K562 (cell line): ENCODE data around the gene TUFM. TPM values are rescaled to one million over a fixed set of nuclear protein-coding genes. Genes with fewer than 3 reads are reported as not detected.

Experiments
- ATAC-seq: fragments of 200-7000 bp; cut with Tn5 transposase; 3 replicates; pipeline ENCODE4 v1.9.1; 2020; ENCODE audit warnings: moderate library complexity
- BruUV-seq: library from RNA; stranded (reverse); fragments of 400-500 nt; replicated peaks from 2 replicates; lab custom pipeline; 2021; lab: Mats Ljungman, UMichigan
- CTCF ChIA-PET: fragments of 300-600 bp; formaldehyde crosslinking; extraction: SDS; loops from one replicate; lab custom pipeline; 2021; ENCODE audit warnings: low intra/inter-chr PET ratio; lab: Yijun Ruan, JAX
- POLR2A ChIA-PET: fragments of 300-600, 350-650 bp; sonication (Branson Sonifier 250); formaldehyde crosslinking; extraction: SDS; loops from one replicate; lab custom pipeline; 2021; ENCODE audit warnings: antibody characterized with exemption, inconsistent platforms; lab: Yijun Ruan, JAX
- DNase-seq, 4 experiments: peaks; one replicate each; pipeline versions ENCODE4 v3.0.0 to v3.0.0-alpha.2; 2011 to 2018; ENCODE audit warnings: low spot score in 3 of 4, mixed read lengths in 3 of 4; ENCODE audit errors: extremely low read depth in 1 of 4
- FAIRE-seq: peaks from 2 replicates; lab custom pipeline; 2011; peaks lifted over from hg19 to GRCh38; lab: Jason Lieb, UNC
- H2AFZ ChIP-seq: 2 replicates; pipeline ENCODE4 v1.6.0; 2011; ENCODE audit warnings: low read depth, low read length, control low read depth, inconsistent platforms
- H3K27ac ChIP-seq: fragments of 200-600 bp; 3 replicates; pipeline ENCODE4 v1.8.0; 2011; ENCODE audit warnings: low read depth, mild to moderate bottlenecking, control low read depth, inconsistent platforms, low read length, moderate library complexity, mixed read lengths; ENCODE audit errors: extremely low read depth
- H3K27me3 ChIP-seq, 2 experiments: fragments of 300-600 bp in 1 of 2; 2 replicates in 1 of 2; 3 replicates in 1 of 2; pipeline versions ENCODE4 v1.6.0 to v1.8.0; 2011; ENCODE audit warnings: inconsistent platforms in 2 of 2, low read length in 2 of 2, mild to moderate bottlenecking in 1 of 2, mixed read lengths in 1 of 2, moderate library complexity in 1 of 2; ENCODE audit not compliant: control insufficient read depth in 2 of 2, insufficient read depth in 2 of 2
- H3K36me3 ChIP-seq: fragments of 300-600 bp; 3 replicates; pipeline ENCODE4 v1.8.0; 2011; ENCODE audit warnings: mild to moderate bottlenecking, low read length, inconsistent platforms; ENCODE audit not compliant: control insufficient read depth, insufficient read depth
- H3K4me1 ChIP-seq, 2 experiments: fragments of 200-600 bp in 1 of 2; replicated peaks in 1 of 2; 2 replicates in 1 of 2; 3 replicates in 1 of 2; pipeline versions ENCODE4 v1.5.1 to v1.8.0; 2011; ENCODE audit warnings: inconsistent platforms in 2 of 2, low read length in 2 of 2, mild to moderate bottlenecking in 1 of 2, mixed read lengths in 1 of 2, moderate library complexity in 1 of 2; ENCODE audit not compliant: control insufficient read depth in 2 of 2, insufficient read depth in 2 of 2
- H3K4me2 ChIP-seq: 2 replicates; pipeline ENCODE4 v1.6.1; 2011; ENCODE audit warnings: low read length, control low read depth, inconsistent platforms, mixed read lengths; ENCODE audit not compliant: insufficient read depth
- H3K4me3 ChIP-seq: fragments of 200-600 bp; sonication (generic), shearing (Covaris generic); 2 replicates; pipeline ENCODE4 v1.5.1; 2016; ENCODE audit warnings: control low read depth, inconsistent platforms
- H3K79me2 ChIP-seq: fragments of 200-600 bp; 3 replicates; pipeline ENCODE4 v1.8.0; 2011; ENCODE audit warnings: low read length, inconsistent platforms; ENCODE audit not compliant: control insufficient read depth, insufficient read depth
- H3K9ac ChIP-seq, 2 experiments: 2 replicates each; pipeline versions ENCODE4 v1.6.0 to v1.6.1; 2011; ENCODE audit warnings: low read depth in 2 of 2, low read length in 2 of 2, control low read depth in 1 of 2, inconsistent platforms in 1 of 2, mild to moderate bottlenecking in 1 of 2, mixed read lengths in 1 of 2; ENCODE audit not compliant: insufficient read depth in 1 of 2
- H3K9me1 ChIP-seq: one replicate; pipeline ENCODE4 v1.6.0; 2011; ENCODE audit warnings: inconsistent platforms, mild to moderate bottlenecking, low read length, moderate library complexity; ENCODE audit not compliant: control insufficient read depth, insufficient read depth
- H3K9me3 ChIP-seq: replicated peaks from 2 replicates; pipeline ENCODE4 v1.5.1; 2011; ENCODE audit warnings: low read depth, low read length, inconsistent platforms; ENCODE audit not compliant: control insufficient read depth, insufficient read depth
- H4K20me1 ChIP-seq: replicated peaks from 2 replicates; pipeline ENCODE4 v1.6.1; 2011; ENCODE audit warnings: low read length, inconsistent platforms, mixed read lengths; ENCODE audit not compliant: control insufficient read depth, insufficient read depth
- EGR1 ChIP-seq: fragments of 450-650 bp; conservative IDR thresholded peaks from 2 replicates; pipeline ENCODE4 v1.6.1; 2017; ENCODE audit warnings: mild to moderate bottlenecking
- HIVEP1 ChIP-seq: fragments of 250-450 bp; sonication (Bioruptor Pico); IDR thresholded peaks from 2 replicates; pipeline ENCODE4 v1.4.0; 2020; ENCODE audit warnings: mild to moderate bottlenecking
- RBFOX2 ChIP-seq: fragments of 200-400 bp; formaldehyde crosslinking; IDR thresholded peaks from 2 replicates; pipeline ENCODE4 v1.6.1; 2017; ENCODE audit warnings: low read depth, mild to moderate bottlenecking, low read length, moderate library complexity
- RFX1 ChIP-seq: fragments of 450-650 bp; IDR thresholded peaks from 2 replicates; pipeline ENCODE4 v1.6.1; 2016; ENCODE audit warnings: mild to moderate bottlenecking, moderate library complexity
- RHOXF2B ChIP-seq: fragments of 250-450 bp; sonication (Bioruptor Pico); conservative IDR thresholded peaks from 2 replicates; pipeline ENCODE4 v1.5.1; 2021
- TAF7 ChIP-seq: fragments of 450-650 bp; IDR thresholded peaks from 2 replicates; pipeline ENCODE4 v1.6.1; 2016; ENCODE audit warnings: missing genetic modification characterization, missing compliant biosample characterization
- ZNF263 ChIP-seq: sonication (generic); formaldehyde crosslinking; IDR thresholded peaks from 2 replicates; pipeline ENCODE4 v1.8.0; 2022; ENCODE audit warnings: mild to moderate bottlenecking, missing genetic modification reagents, borderline replicate concordance
- ZNF780A ChIP-seq: fragments of 250-450 bp; sonication (Bioruptor Pico); IDR thresholded peaks from 2 replicates; pipeline ENCODE4 v1.5.0; 2021; ENCODE audit warnings: mild to moderate bottlenecking
- WGBS: fragments of 100-300 bp; shearing (Covaris generic); methylation state at CpG from one replicate; pipeline ENCODE4 v1.1.6; 2016; ENCODE audit warnings: low coverage, mixed read lengths; ENCODE audit not compliant: insufficient coverage; ENCODE audit errors: missing lambda C conversion rate; 5-methylcytosine and 5-hydroxymethylcytosine counted together
- in situ Hi-C: fragments of 300-500 bp; cut with MboI; formaldehyde crosslinking; loops from 4 replicates; pipeline ENCODE4 v1.15.0; 2018; ENCODE audit warnings: inconsistent platforms, mixed read lengths
- intact Hi-C: fragments of 100-400 bp; cut with micrococcal nuclease; formaldehyde crosslinking; loops from 2 replicates; pipeline ENCODE4 v1.14.2; 2022
- polyA plus RNA-seq, 8 experiments: library from polyadenylated mRNA; depleted of rRNA in 4 of 8; stranded (reverse) in 5 of 8; unstranded in 3 of 8; fragments of >200 nt; fragmentation: Nextera tagmentation in 2 of 8; fragmentation: Illumina TruSeq in 1 of 8; extraction: Ambion mirVana in 2 of 8; extraction: Trizol in 1 of 8; gene quantifications; 2 replicates each; pipeline versions ENCODE4 v1.2.1 to v1.2.3, GENCODE V29; 2011 to 2014; ENCODE audit warnings: inconsistent platforms in 1 of 8, missing spikeins in 1 of 8
- total RNA-seq, 7 experiments: library from RNA; depleted of rRNA in 6 of 7; stranded (reverse); fragments of >200 nt in 6 of 7; fragmentation: Illumina TruSeq in 2 of 7; extraction: Trizol in 2 of 7; gene quantifications; 2 replicates each; pipeline versions ENCODE4 v1.2.1 to v1.2.3, GENCODE V29; 2011 to 2021; ENCODE audit warnings: low replicate concordance in 1 of 7
- TF ChIP-seq, protein P1 (sequence below): fragments of 200-600 bp; sonication (generic); IDR thresholded peaks from one replicate; pipeline ENCODE4 v1.6.1; 2012; ENCODE audit warnings: mild to moderate bottlenecking, low read depth, low read length, inconsistent platforms
- TF ChIP-seq, protein P2 (sequence below): fragments of 250-450 bp; sonication (Bioruptor Pico); IDR thresholded peaks from 2 replicates; pipeline ENCODE4 v1.5.0; 2020; ENCODE audit warnings: mild to moderate bottlenecking

The TUFM gene
- total and polyA plus RNA-seq, 9 of the 15 experiments (the other 6 are each of a cell fraction or from before 2014, with no cell fraction given) = 34.1 to 434 (median 256) TPM

DNA sequence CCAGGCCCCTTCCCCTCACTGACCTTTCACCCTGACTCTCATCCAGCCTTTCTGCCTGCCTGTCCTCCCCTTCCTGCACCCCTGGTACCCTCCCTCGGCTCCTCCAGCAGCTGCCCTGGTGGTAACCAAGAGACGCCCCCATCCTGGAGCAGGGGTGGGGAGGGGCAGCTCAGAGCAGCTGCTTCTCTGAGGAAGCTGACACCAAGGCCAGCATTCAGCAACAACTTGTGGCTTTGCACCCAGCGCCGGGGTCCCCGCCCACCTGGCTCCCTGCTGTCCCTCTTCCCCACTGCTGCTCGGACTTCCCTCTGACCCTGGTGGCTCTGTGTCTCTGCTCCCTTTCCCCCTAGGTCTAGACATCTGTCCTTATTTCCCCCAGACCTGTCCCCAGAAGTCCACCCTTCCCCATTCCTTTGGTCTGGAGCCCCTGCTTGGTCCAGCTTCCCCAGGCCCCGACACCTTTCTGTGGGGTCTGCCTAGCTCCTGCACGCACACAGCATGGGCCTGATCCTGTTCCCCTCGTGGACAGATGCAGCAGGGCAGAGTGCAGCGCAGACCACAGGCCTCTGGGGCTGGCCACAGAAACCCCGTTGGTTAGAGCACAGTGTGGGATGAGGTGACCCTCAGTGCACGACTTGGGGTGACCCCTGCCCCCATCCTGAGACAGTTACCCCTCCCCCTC lies 31.0 kb upstream of the TUFM start:
- POLR2A ChIA-PET = interaction anchor here (6.9 kb wide), 1 partner anchor 14 kb away, joined by 58 read pairs; the partner anchor contains the start of gene SH2B1
- Histone ChIP-seq H3K4me1 (peaks cover 11 to 68% of the 10 kb centered on the region in 2 experiments; a peak in 4 of 5 replicates), H3K79me2 (peaks cover 9% of the 10 kb centered on the region), H2AFZ (no peak overlapping the region), H3K27me3 (no peaks in the 10 kb centered on the region; a peak in 1 of 5 replicates), H3K9me1 (no peaks in the 10 kb centered on the region), H3K9ac (peak overlapping the region in 1 of 2 experiments; percentile 73; a peak in 2 of 4 replicates), H3K36me3 (peaks cover 27% of the 10 kb centered on the region; the same call in 2 of the 3 replicates), H3K27ac (no peak overlapping the region), H3K4me3 (no peak overlapping the region), H3K9me3 (no peaks in the 10 kb centered on the region), H4K20me1 (no peaks in the 10 kb centered on the region), H3K4me2 (no peak overlapping the region)
- FAIRE-seq (no peak), DNase-seq (peak in 1 of 4 experiments; percentile 20), ATAC-seq (no peak)
- CTCF ChIA-PET = no interaction called here
- WGBS = 62% methylated on average over 11 of the region's 12 CpGs
- in situ Hi-C loops = no loop called here
- no TSS peak for BruUV-seq
- intact Hi-C loops = no loop called here
- TF ChIP-seq EGR1 (0 out of 2 replicates have a peak, but pooled peaks have one; percentile 7), RBFOX2 (peak; percentile 22; the same call in 1 of the 2 replicates), RFX1 (no peak), ZNF780A (no peak), HIVEP1 (CRISPR knock-in tag) (no peak), TAF7 (tag) (no peak), ZNF263 (CRISPR knock-in tag) (no peak), RHOXF2B (CRISPR knock-in tag) (no peak)
- TF ChIP-seq, protein P1, sequence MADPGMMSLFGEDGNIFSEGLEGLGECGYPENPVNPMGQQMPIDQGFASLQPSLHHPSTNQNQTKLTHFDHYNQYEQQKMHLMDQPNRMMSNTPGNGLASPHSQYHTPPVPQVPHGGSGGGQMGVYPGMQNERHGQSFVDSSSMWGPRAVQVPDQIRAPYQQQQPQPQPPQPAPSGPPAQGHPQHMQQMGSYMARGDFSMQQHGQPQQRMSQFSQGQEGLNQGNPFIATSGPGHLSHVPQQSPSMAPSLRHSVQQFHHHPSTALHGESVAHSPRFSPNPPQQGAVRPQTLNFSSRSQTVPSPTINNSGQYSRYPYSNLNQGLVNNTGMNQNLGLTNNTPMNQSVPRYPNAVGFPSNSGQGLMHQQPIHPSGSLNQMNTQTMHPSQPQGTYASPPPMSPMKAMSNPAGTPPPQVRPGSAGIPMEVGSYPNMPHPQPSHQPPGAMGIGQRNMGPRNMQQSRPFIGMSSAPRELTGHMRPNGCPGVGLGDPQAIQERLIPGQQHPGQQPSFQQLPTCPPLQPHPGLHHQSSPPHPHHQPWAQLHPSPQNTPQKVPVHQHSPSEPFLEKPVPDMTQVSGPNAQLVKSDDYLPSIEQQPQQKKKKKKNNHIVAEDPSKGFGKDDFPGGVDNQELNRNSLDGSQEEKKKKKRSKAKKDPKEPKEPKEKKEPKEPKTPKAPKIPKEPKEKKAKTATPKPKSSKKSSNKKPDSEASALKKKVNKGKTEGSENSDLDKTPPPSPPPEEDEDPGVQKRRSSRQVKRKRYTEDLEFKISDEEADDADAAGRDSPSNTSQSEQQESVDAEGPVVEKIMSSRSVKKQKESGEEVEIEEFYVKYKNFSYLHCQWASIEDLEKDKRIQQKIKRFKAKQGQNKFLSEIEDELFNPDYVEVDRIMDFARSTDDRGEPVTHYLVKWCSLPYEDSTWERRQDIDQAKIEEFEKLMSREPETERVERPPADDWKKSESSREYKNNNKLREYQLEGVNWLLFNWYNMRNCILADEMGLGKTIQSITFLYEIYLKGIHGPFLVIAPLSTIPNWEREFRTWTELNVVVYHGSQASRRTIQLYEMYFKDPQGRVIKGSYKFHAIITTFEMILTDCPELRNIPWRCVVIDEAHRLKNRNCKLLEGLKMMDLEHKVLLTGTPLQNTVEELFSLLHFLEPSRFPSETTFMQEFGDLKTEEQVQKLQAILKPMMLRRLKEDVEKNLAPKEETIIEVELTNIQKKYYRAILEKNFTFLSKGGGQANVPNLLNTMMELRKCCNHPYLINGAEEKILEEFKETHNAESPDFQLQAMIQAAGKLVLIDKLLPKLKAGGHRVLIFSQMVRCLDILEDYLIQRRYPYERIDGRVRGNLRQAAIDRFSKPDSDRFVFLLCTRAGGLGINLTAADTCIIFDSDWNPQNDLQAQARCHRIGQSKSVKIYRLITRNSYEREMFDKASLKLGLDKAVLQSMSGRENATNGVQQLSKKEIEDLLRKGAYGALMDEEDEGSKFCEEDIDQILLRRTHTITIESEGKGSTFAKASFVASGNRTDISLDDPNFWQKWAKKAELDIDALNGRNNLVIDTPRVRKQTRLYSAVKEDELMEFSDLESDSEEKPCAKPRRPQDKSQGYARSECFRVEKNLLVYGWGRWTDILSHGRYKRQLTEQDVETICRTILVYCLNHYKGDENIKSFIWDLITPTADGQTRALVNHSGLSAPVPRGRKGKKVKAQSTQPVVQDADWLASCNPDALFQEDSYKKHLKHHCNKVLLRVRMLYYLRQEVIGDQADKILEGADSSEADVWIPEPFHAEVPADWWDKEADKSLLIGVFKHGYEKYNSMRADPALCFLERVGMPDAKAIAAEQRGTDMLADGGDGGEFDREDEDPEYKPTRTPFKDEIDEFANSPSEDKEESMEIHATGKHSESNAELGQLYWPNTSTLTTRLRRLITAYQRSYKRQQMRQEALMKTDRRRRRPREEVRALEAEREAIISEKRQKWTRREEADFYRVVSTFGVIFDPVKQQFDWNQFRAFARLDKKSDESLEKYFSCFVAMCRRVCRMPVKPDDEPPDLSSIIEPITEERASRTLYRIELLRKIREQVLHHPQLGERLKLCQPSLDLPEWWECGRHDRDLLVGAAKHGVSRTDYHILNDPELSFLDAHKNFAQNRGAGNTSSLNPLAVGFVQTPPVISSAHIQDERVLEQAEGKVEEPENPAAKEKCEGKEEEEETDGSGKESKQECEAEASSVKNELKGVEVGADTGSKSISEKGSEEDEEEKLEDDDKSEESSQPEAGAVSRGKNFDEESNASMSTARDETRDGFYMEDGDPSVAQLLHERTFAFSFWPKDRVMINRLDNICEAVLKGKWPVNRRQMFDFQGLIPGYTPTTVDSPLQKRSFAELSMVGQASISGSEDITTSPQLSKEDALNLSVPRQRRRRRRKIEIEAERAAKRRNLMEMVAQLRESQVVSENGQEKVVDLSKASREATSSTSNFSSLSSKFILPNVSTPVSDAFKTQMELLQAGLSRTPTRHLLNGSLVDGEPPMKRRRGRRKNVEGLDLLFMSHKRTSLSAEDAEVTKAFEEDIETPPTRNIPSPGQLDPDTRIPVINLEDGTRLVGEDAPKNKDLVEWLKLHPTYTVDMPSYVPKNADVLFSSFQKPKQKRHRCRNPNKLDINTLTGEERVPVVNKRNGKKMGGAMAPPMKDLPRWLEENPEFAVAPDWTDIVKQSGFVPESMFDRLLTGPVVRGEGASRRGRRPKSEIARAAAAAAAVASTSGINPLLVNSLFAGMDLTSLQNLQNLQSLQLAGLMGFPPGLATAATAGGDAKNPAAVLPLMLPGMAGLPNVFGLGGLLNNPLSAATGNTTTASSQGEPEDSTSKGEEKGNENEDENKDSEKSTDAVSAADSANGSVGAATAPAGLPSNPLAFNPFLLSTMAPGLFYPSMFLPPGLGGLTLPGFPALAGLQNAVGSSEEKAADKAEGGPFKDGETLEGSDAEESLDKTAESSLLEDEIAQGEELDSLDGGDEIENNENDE = no peak
- TF ChIP-seq, protein P2, sequence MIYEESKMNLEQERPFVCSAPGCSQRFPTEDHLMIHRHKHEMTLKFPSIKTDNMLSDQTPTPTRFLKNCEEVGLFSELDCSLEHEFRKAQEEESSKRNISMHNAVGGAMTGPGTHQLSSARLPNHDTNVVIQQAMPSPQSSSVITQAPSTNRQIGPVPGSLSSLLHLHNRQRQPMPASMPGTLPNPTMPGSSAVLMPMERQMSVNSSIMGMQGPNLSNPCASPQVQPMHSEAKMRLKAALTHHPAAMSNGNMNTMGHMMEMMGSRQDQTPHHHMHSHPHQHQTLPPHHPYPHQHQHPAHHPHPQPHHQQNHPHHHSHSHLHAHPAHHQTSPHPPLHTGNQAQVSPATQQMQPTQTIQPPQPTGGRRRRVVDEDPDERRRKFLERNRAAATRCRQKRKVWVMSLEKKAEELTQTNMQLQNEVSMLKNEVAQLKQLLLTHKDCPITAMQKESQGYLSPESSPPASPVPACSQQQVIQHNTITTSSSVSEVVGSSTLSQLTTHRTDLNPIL (CRISPR knock-in tag) = no peak
